NCI-H774 (cell line): Measurements from ENCODE around the gene B3GAT3.
A peak's percentile ranks its signal among the peaks of the same experiment; 100 is the strongest.
"Not testable (repeated sequence)": the region's sequence is repeated elsewhere in the genome, so short reads cannot be mapped to it uniquely, and the experiment has no call there.

ENCODE experiments used
- DNase-seq: peaks from one replicate; lab custom pipeline; 2025; lab: John Stamatoyannopoulos, UW

Gene B3GAT3

GRCh38 chr11:62577046-62577714, 44.6 kb downstream of the B3GAT3 start:
- no peak for DNase-seq

- DNase-seq = no peak
Measured at GRCh38 chr11:62575837-62576236, 45.9 kb downstream of the B3GAT3 start.

- no peak for DNase-seq
Measured at GRCh38 chr11:62575156-62575555, 46.6 kb downstream of the B3GAT3 start.

GRCh38 chr11:62574363-62575071, 47.3 kb downstream of the B3GAT3 start:
- no peak for DNase-seq

GRCh38 chr11:62573592-62574362, 48.0 kb downstream of the B3GAT3 start, which contains the start of gene EEF1G:
Gene EEF1G, minus strand, starts transcription at chr11:62573891. Its CDS starts 49 bp downstream, at chr11:62573842.
- peak; percentile 99 for DNase-seq

GRCh38 chr11:62573006-62573591, 48.7 kb downstream of the B3GAT3 start:
- no peak for DNase-seq

GRCh38 chr11:62572431-62572830, 49.4 kb downstream of the B3GAT3 start:
- no peak for DNase-seq

- DNase-seq = not testable (repeated sequence)
Measured at GRCh38 chr11:62571493-62571892, 50.3 kb downstream of the B3GAT3 start.

- not testable (repeated sequence) for DNase-seq
Measured at GRCh38 chr11:62570903-62571302, 50.9 kb downstream of the B3GAT3 start.

GRCh38 chr11:62569611-62570010, 52.2 kb downstream of the B3GAT3 start:
- no peak for DNase-seq

- no peak for DNase-seq
Measured at GRCh38 chr11:62567018-62567633, 54.7 kb downstream of the B3GAT3 start.

- no peak for DNase-seq
Measured at GRCh38 chr11:62566247-62566646, 55.5 kb downstream of the B3GAT3 start.
